Measurements from ENCODE around the gene DPF3.
"Not testable (repeated sequence)": the region's sequence is repeated elsewhere in the genome, so short reads cannot be mapped to it uniquely, and the experiment has no call there.

Gene DPF3

DNA sequence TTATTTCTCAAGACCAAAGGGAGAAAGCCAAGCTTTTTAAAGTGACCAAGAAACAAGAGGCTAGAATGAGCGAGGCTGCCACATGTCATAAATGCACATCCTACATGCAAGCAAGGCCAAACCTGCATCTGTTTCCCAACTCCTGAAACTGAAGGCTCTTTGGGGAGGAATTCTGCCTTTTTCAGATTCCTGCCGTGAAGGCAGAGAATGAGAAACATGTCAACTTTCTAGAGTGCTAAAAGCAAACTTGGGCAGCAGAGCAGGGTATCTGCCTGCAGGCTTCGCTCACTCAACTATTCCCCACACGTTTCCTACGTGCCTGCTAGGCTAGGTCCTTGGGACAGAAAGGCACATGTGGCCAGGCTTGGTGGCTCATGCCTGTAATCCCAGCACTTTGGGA, 15.2 kb downstream of the DPF3 start:
- DNase-seq, result no peak

DNA sequence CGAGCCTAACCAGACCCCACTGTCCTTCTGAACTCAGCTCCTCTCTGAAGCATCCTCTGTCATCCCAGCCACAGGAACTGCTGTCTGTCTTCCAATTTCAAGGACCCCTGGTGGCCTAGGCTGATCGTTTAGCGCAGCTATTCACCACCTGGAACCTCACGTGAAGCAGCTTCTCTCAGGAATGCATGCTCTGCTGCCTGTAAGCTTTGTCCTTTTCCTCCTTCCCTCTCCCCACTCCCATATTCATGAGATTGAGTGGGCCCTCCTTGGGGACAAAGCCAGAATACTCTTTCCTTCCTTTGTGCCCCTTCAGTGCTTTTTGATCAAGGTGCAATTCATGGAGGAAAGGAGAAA, 17.2 kb downstream of the DPF3 start:
- no peak for DNase-seq

DNA sequence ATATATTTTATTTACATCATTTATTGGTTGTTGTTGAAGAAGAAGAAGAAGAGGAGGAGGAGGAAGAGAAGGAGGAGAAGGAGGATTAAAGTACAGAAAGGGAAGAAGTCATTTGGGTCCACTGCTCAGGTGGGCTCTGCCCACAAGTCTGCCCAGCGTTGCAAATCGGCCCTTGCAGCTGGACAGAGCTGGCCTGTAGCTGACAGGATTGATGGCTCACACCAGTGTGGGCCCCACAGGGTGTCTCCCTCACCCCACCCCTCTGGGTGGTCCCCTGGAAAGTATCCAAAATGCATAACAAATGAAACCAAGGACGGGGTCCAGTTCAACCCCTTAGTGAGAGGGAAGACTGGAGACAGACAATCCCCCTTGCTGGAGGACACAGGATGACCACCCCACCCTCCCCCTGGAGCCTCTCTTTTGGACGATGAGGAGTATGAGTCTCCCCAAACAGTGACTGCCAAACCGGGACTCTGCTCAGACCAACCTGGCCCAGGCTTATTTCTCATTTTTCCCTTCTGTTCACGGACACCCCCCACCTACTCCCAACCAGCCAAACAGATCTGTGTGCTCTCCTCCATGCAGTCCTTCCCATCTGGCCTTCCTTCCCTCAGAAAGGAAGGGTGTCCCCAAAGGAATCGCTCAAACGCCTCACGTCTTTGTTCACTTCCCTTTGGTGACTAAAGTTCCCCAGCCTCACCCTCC, 17.7 kb downstream of the DPF3 start:
- DNase-seq, result no peak

DNA sequence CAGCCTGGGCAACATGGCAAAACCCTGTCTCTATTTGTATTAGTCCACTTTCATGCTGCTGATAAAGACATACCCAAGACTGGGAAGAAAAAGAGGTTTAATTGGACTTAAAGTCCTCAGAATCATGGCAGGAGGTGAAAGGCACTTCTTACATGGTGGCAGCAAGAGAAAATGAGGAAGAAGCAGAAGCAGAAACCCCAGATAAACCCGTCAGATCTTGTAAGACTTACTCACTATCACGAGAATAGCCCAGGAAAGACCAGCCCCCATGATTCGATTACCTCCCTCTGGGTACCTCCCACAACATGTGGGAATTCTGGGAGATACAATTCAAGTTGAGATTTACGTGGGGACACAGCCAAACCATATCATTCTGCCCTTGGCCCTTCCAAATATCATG, 23.0 kb downstream of the DPF3 start:
- not testable (repeated sequence) for DNase-seq

DNA sequence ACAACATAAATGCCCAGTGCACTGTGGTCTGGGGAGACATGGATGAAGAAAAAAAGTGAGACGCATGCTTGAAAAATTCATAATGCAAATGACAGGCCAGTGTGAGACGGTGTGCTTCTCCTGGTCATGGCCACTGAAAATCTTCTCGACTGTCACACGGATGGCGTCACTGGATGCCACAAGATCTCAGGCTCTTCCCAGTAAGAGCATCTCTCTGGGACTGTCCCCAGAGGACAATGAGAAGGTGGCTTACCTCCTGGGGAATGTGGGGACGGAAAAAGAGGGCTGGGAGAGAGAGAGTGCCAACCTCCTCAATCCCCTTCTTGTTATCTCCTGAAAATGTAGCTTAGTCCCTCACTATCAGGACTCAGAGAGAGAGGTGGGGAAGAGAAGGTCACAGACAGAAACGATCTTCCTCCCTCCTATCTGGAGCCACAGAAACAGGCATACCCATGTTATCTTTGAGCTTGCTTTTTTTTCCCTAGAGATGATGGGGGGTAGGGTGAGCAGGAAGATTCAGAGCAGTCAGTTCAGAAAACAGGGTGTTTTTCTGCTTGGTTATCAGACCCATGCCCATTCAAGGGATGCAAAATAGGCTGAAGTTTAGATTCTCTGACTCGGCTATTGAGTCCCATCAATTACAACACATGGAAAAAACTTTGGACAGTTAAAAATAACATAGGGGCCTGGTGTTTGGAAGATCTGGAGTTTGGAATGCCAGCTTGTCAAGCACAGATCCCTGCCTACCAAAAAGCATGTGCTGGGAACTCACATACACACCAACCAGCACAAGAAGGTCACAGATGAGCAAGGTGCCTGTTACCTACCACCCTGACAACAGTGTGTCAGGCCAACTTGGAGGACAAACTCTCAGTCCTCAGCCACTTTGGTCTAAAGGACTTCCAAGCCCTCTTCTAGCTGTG, 24.2 kb downstream of the DPF3 start:
- DNase-seq, result no peak

DNA sequence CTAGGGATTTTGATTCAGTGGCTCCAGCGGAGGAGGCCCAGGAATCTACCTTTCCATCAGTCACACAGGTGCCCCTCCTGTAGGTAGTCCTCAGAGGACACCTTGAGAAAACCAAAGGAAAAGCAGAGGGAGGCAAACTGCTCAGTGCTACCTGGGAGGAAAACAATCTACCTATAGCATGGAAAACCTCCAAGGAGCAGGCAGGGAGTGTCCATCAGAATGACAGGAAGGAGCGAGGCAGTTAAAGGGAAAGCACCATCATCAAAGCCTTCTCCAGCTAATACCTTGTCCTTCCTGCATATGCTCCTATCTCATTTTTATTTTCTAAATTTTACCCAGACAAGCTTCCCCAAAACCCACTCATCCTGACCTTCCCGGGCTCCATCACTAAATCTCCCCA, 25.4 kb downstream of the DPF3 start:
- no peak for DNase-seq

DNA sequence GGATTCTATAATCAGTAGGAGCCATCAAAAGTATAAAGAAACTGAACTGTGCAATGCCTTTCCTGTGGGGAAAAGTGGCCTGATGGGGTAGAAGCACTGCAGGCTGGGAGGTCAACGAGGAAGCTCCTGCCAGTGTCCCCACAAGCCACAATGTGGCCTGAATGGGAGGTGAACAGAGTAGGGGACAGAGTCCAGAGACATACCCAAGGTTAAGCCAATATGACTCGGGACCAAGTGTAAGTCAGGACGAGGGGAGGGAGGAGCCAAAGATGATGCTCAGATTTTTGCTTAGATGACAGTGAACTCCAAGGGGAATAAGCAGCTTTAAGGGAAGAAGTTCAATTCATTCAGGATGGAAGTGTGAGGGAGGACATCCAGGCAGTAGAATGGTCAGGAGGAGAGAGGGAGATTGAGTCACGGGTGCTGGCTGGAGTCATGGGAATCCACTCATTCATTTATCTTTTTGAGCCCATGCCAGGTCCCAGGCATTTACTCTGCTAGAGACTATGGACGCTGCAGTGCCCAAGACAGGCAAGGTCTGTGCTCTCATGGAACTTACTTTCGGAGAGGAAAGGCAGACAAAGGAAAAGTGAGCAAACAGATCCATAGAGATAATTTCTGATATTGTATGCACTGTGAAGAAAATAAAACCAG, 29.1 kb downstream of the DPF3 start:
- DNase-seq, result no peak

DNA sequence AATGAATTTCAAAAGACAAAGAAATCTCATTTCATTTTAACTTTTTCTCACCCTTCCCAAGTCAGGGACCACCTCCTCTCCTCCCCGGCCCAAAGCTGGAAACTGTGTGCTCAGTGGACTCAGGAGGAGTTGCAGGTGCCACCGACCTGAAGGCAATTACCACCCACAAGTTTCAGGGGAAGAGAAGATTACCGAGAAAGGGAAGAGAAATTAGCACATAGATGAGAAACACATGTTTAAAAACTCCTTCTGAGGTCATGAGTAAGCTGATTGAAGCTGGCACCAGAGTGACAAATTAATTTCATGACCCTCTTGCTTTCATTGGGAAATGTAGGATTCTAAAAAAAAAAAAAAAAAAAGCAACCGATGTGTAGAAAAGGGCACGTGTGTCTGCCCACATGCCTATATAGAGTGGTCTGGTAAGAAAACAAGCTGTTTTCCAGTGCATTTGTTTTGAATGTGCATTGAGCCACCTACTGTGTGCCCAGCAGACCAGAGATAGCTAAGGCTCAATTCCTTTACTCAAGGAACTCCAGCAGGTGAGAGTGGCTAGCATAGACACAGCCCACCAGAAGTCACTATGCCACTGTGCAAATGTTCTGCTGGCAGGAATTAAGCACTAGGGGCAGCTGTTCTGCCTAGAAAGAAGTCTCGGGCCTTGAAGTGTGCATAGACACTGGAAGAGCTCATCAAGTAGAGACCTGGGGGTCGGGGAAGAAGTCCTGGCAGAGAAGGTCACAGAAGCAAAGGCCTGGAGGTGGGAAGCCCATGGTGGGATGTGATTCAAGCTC, 30.5 kb downstream of the DPF3 start:
- DNase-seq, result no peak

DNA sequence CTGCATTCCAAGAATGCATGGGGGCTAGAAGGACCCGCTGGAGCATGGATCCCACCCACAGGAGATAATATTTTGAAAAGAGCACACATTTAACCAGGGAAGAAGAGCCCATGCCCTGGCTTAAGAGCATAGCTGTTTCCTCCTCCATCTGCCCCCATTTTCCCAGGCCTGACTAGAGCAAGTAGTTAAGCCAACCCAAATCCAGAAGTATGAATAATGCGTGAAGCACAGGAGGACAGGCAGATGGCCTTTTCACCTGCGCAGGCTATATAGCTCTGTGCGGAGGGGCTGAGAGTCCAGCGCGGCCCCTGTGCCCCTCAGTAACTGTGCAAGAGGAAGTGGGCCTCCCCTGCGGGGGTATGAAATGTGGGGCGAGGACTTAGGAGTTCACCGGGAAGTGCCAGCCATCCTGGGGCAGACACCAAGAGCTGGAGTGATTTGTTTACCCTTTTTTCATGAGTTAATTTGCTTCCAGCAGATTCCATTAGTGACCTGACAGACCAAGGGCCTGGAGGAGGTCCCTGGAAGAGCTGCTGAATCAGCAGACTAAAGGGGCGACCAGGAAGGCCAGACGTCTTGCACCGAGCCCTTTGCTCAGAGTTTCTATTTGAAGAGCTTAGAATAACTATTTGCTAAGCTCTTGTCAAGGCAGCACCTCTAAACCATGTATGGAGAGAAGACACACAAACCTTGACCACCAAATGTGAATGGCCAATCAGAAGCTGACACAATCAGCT, 37.2 kb downstream of the DPF3 start:
- no peak for DNase-seq

DNA sequence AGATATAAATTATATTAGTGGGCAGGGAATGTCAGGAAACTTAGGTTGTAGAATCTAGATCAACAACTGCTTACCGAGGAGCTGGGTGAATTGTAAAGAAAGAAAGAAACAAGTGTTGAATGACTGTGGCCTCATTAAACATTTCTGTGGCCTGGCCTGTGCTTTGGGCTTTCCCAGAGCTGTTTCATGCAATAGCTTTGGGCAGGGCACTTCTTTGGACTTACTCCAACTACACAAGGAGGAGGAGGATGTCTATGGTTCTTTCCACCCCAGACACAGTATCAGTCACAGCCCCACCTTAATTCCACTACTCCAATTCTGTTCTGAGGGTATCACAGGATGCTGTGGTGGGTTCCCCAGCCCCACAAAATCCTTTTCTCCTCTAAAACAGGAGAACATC, 38.0 kb downstream of the DPF3 start:
- DNase-seq, result no peak

DNA sequence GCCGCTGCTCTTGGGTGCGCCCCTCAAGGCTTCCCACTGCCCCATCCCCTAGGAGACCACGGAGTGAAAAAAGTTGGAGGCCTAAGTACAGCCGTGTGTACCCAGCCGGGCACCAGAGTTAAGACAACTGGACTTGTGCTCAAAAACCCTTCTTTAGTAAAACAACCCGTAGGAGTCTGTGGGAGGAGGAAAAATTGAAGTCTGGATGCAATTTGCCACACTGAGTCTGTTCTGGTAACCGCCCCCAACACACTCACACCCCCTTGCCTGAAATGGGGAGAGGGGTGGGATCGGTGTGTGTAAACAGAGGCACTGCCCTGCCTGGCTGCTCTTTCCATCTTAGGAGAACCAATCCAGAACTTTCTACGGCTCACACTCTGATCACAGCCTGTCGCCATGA, 41.7 kb downstream of the DPF3 start:
- DNase-seq, result no peak

DNA sequence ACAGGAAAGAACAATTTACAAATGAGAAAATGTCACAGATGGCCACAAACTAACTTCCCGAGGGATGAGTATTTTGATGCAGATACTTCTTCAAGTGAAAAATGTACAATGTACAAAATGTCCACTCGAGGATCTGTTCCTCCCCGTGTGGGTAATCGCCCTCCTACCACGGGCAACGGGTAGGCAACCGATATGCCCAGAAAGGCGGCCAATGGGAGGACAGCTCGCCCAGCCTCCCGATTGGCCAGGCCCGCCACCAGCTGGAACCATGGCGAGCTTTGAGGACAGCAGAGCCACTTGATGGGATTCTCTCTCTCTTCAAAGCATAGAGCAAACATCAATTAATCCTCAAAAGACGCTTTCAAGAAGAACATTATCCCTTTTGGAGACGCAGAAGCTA, 42.3 kb downstream of the DPF3 start:
- no peak for DNase-seq

DNA sequence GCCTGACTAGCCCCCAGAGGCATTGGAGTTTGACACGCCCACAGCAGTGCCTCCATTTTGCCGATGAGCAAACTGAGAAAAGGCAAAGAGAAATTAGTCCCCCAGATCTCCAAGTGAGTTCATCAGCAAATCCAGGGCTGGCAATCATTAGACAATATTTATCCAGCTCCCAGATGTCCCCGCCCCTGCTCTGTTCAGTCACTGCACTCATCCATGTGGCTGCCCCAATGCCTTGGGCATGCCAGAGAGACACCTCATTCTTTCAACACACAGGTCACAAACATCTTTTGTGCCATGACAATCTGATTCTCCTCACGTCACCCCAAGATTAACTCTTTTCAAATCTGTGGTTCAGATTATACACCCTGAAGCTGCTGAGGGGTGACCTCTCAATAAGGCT, 43.5 kb downstream of the DPF3 start:
- no peak for DNase-seq

DNA sequence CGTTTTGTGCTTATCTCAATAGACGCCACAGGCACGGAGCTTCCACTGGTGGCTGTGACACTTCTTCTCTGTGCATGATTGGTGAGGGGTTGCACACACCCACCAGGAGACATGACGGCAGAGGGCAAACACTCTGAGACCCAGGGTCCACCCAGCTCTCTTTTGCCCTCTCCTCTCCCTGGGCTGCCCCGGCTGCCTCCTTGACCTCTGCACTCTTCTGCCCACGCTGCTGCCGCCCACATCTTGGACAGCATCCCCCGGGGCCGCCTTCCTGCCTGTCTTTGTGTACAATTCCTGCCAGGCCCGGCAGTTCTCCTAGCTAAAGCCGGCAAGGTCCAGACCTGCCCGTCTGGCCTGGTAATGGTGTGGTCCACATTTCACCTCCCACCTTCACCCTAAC, 44.7 kb downstream of the DPF3 start:
- DNase-seq, result no peak

DNA sequence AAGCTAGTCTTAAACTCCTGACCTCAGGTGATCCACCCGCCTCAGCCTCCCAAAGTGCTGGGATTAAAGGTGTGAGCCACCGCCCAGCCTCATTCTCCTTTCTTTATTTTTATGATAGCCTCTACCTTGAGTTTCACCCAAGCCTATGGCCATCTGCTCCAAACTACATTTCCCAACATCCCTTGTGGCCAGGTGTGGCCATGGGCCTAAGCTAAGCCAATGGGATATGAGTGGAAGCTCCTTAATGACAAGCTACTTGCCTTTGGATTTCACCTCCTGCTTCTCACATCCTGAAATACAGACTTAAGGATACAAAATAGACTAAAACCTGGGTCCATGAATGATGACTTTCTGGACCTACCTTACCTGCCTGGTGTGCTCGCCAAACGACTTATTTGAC, 46.2 kb downstream of the DPF3 start:
- no peak for DNase-seq

DNA sequence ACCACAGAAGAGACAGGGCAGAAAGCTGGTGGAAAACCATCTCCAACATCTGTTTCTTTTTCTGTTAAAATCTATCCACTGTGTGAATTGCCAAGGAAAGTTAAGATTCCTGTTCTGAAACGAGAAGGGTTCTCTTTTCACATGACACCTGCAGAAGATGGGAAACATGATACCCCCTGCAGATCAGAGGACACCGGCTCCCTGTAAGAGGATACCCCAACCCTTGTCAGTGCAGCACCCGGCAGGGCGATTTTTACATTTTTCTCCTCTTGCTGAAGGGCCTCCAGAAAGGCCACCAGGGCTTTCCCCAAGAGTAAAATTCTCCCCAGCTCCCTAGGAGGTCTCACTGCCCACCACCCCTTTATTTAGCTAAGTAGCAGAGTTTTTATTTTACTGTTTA, 48.2 kb downstream of the DPF3 start:
- no peak for DNase-seq

DNA sequence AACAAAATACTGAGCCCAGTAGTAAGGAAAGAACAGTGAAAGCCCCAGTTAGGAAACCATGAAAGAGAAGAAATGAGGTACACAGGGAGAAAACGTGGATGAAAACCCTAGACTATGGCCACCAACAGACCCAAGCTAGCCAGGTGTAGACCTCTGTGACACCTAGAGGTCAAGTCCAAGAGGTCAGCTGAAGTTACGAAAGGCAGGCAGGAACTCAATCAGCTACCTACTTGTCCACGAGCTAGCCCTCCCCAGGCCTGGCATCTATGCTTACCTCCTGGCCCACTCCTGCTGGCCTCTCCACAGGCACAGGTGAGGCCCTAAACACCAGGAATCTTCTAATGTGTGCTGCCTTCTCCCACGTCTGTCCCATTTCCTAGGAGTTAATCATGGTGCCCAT, 48.7 kb downstream of the DPF3 start:
- DNase-seq, result no peak

DNA sequence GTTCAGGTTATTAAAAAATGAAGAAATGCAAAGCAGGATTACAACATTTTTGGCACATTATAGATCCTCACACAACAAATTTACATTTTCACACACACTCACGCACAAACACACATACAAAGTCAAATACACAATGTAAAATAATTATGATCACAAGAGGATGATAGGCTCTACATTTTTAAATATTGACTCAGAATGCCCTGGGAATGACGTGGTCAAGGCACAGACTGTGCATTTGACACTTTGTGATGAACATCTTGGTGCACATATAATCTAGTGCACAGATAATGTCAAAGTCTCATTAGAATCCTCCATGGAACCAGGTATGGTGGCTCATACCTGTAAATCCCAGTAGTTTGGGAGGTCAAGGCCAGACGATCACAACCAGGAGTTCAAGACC, 49.4 kb downstream of the DPF3 start:
- DNase-seq, result no peak

DNA sequence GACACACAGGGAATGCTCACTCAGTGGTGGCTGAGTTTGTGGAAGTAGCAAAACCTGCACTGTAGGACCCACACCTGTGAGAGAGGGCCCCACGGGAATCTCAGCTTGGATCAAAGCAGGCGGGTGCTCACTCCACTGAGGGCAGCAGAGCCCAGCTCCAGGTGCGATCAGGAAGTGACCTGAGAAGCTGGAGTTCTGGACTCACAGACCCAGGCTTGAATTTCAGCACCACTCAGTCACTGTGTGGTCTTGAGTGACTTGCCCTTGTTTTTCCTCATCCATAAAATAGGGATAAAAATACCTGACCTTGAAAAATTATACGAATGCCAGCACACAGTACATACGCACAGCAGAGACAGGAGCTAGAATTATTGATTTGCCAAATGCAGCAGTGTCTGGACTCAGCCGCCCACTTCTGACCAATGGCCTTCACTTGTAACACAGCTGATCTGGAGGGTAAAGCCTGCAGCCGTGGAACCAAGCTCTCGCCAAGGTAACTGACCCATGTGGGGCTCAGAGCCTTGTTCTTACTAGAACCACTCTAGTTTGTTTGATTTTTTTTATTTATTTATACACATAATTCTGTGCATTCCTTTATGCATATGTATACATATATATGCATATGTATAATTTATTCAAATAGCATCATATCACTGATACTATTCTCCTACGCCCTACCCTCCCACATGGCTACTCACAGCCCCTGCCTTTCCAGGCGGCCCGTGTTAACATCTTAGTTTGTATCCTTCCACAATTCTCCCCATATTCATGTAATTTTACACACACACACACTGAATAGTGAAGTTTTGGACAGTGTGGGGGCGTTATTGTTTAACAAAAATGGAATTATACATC, 53.9 kb downstream of the DPF3 start:
- no peak for DNase-seq

DNA sequence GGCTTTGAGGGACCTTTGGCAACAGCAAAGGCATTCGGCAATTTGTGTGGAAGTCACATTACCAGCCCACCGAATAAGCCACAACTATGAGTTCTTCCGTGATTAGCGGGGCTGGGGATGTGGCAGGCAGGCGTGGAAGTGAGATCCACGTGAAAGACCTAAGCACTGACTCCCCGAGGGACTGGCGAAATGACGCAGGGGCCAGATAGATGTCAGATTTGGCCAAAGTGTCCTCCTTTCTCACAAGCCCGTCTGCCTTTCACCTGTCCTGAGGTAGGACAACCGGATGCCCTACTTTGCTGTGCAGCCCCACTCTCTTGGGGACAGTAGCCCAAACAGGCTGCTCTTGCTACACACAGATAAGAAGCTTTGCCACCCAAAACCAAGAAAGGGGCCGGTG, 54.5 kb downstream of the DPF3 start:
- DNase-seq, result no peak

DNA sequence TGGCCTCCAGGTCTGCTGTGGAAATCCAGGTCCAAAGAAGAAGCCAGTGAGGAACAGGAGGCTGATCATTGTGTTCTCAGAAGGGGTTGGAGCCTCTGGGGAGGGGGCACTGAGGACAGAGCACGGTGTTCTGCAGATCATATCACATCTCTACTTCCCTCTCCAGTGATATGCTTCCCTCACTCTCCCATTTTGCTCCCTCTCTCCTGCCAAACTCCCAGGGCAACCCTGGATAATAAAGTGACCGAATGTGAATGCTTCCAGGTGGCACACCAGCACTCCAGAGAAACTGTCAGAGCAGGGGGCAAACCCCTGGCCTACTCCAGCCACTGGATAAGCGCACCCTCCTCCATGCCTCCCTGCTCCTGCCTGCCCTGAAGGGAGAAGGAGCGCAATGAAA, 57.8 kb downstream of the DPF3 start:
- DNase-seq, result no peak

DNA sequence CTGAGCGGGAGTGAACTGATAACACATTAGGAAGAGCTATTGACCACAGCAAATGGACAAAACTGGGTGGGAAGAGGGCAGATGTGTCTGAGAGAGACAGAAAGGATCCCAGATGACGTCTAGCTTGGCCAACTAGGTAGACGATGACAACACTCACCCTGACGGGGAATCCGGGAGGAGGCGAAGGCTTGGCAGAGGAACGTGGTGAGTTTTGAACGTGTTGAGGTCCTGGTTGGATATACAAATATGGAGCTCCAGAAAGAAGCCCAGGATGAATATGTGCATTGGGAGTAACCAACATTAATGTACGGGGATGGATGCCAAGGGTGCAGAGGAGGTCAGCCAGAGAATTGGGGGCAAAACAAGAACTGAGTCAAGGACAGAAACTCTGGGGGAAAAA, 60.7 kb downstream of the DPF3 start:
- no peak for DNase-seq

Measured in NK-92 treated with Interleukin-12 subunit alpha and Interleukin-12 subunit beta, amount 100 ng/mL, for 24 hours (cell line).